NCI-H2029 treated with DMSO at 0.1 percent for 48 hours (cell line): ENCODE measurements around the gene ANHX.

Source experiments
- DNase-seq: peaks from one replicate; lab custom pipeline; 2025; lab: John Stamatoyannopoulos, UW

The ANHX gene

GRCh38 chr12:133203344-133204263 lies 32.1 kb downstream of the ANHX start:
- no peak for DNase-seq

GRCh38 chr12:133202493-133203343 lies 33.0 kb downstream of the ANHX start:
- no peak for DNase-seq

DNA sequence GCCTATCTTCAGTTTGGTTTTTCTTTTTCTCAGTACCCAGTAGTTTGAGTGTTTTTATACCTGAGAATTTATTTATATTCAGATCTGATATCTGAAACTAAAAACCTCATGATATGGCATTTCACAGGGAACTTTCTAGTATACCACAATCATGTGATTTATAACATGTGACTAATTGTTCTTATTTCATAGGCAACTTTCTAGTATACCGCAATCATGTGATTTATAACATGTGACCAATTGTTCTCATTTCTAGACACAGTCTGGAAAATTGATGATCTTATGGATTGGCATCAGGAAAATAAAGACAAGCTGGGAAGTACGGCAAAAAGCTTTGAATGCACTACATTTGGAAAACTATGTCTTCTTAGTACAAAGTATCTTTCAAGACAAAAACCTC lies 33.8 kb downstream of the ANHX start:
- DNase-seq = no peak

GRCh38 chr12:133192847-133193246 lies 42.8 kb downstream of the ANHX start:
- no peak for DNase-seq

GRCh38 chr12:133190176-133190575 lies 45.5 kb downstream of the ANHX start:
- DNase-seq = no peak

- DNase-seq = peak; percentile 79
These were observed 54.3 kb downstream of the ANHX start, which contains the start of gene ZNF268 for GRCh38 chr12:133181238-133181959. Gene ZNF268, plus strand, starts transcription at chr12:133181495. Its CDS starts 503 bp downstream, at chr12:133181998.

DNA sequence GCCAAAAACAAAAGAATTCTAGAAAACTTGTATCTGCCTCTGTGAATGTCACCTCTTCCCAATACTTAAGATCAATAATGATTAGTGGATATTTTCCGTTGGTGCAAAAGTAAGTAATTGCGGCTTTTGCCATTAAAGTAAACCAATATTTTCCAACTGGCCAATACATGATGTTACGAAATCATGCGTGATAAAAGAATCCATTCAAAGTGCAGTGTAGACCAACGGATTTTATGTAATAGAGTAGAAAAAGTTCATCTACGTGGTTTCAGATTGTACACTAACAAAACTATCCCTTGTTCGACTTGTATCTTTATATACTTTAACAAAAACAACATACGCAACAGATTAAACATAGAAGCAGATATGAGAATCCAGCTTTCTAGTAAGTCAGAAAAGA lies 55.0 kb downstream of the ANHX start:
- no peak for DNase-seq

DNA sequence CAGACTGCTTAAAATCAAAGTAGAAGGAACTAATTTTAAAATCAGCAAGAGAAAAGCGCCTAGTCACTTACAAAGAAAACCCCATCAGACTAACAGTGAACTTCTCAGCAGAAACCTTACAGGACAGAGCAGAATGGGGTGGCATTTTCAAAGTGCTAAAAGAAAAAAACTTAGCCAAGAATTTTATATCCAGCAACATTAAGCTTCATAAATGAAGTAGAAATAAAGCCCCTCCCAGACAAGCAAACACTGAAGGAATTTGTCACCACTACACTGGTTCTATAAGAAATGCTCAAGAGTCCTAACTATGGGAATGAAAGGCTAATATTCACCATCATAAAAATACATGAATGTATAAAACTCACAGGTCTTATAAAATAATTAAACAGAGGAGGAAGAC lies 60.8 kb downstream of the ANHX start:
- DNase-seq = no peak

- no peak for DNase-seq
These were observed 63.2 kb downstream of the ANHX start for GRCh38 chr12:133172491-133172890.
